Body of pancreas (tissue), 4 donors: ENCODE results near the gene POSTN. TPM values are rescaled to one million over a fixed set of nuclear protein-coding genes. Genes with fewer than 3 reads are reported as not detected.

Source experiments
- ATAC-seq: fragments of 150-250 bp; one replicate; pipeline ENCODE4 v1.9.1; 2016
- DNase-seq, 4 donors: peaks; one replicate each; pipeline ENCODE4 v3.0.0-alpha.2; 2019
- H3K27ac ChIP-seq, 4 donors: fragments of 200-600 bp; sonication (generic); 1 replicate in 3 of 4; 2 replicates in 1 of 4; pipeline versions ENCODE4 v1.5.1 to v1.6.1; 2016 to 2019; ENCODE audit warnings: mild to moderate bottlenecking in 1 of 4, mixed read lengths in 1 of 4, moderate library complexity in 1 of 4
- H3K27me3 ChIP-seq, 2 donors: fragments of 200-600 bp; sonication (generic); one replicate each; pipeline ENCODE4 v1.6.0; 2016; ENCODE audit warnings: mild to moderate bottlenecking in 1 of 2
- H3K36me3 ChIP-seq, 2 donors: fragments of 200-600 bp; sonication (generic); replicated peaks in 1 of 2; 2 replicates each; pipeline ENCODE4 v1.5.1; 2016; ENCODE audit warnings: low read depth in 2 of 2; ENCODE audit not compliant: insufficient read depth in 1 of 2
- H3K4me1 ChIP-seq: fragments of 200-600 bp; sonication (generic); one replicate; pipeline ENCODE4 v1.6.0; 2016
- H3K4me3 ChIP-seq, 2 donors: fragments of 200-600 bp; sonication (generic); 1 replicate in 1 of 2; 2 replicates in 1 of 2; pipeline ENCODE4 v1.5.1; 2016 to 2019
- H3K9me3 ChIP-seq, 3 donors: fragments of 200-600 bp; sonication (generic); 1 replicate in 2 of 3; 2 replicates in 1 of 3; pipeline ENCODE4 v1.5.1; 2016
- POLR2A ChIP-seq, 3 donors: fragments of 450-650 bp; IDR thresholded peaks; one replicate each; pipeline ENCODE4 v1.6.1; 2016; ENCODE audit warnings: antibody characterized with exemption in 3 of 3, mild to moderate bottlenecking in 2 of 3
- WGBS, 2 donors: methylation state at CpG; one replicate each; pipeline ENCODE4 v1.1.5; 2017; 5-methylcytosine and 5-hydroxymethylcytosine counted together
- intact Hi-C: fragments of 100-400 bp; cut with DNase I; formaldehyde crosslinking; loops from one replicate; pipeline ENCODE4 v1.15.1; 2023
- total RNA-seq, 2 donors: library from RNA; depleted of rRNA; stranded (reverse); fragments of >200 nt; gene quantifications; one replicate each; pipeline ENCODE4 v1.1.0, GENCODE V29; 2016
- TF ChIP-seq, protein P1 (sequence below), 7 experiments: fragments of 450-650 bp in 4 of 7; fragments of 200-600 bp in 3 of 7; sonication (generic) in 3 of 7; IDR thresholded peaks; one replicate each; pipeline ENCODE4 v1.5.1; 2016 to 2019; ENCODE audit warnings: antibody characterized with exemption in 7 of 7

The POSTN gene
- total RNA-seq, 2 donors from 2014 or later = 4.4 to 6.9 TPM

DNA sequence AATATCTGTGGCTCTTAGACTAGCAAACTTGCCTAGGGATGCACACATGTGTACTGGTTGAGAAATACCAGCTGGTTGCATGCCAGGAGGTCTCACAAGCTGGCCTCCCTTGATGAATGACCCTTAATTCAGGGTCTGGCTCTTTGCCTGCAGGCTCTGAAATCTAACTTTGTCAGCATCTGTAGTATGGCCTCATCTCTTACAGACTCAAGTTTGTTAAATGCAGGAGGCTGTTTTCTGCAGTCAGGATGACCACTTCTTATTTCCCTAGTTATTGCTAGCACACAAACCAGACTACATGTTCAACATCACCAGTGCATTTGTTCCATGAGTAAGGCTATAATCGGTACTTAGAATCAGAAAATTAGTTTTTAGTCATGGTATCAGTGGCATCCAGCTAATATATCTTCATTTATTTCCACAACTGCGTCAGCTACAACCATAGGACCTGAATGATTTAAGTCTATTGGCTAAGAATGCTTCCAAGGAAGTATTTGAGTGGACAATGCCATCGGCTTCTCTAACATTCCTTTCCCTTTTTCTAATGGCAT is 23.3 kb upstream of the POSTN start:
- no peaks in the 10 kb centered on the region for H3K9me3 ChIP-seq
- no peak for TF ChIP-seq POLR2A (IDR thresholded peaks at IDR 0.05)
- TF ChIP-seq, protein P1, sequence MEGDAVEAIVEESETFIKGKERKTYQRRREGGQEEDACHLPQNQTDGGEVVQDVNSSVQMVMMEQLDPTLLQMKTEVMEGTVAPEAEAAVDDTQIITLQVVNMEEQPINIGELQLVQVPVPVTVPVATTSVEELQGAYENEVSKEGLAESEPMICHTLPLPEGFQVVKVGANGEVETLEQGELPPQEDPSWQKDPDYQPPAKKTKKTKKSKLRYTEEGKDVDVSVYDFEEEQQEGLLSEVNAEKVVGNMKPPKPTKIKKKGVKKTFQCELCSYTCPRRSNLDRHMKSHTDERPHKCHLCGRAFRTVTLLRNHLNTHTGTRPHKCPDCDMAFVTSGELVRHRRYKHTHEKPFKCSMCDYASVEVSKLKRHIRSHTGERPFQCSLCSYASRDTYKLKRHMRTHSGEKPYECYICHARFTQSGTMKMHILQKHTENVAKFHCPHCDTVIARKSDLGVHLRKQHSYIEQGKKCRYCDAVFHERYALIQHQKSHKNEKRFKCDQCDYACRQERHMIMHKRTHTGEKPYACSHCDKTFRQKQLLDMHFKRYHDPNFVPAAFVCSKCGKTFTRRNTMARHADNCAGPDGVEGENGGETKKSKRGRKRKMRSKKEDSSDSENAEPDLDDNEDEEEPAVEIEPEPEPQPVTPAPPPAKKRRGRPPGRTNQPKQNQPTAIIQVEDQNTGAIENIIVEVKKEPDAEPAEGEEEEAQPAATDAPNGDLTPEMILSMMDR (IDR thresholded peaks at IDR 0.05) = no peak
- no peak overlapping the region for H3K27ac ChIP-seq
- H3K4me3 ChIP-seq = no peak overlapping the region
- WGBS, 2 donors = 52 to 58% methylated on average over 3 of the region's 3 CpGs
- intact Hi-C loops = no loop called here
- ATAC-seq (no peak), DNase-seq (peak; percentile 13 to 19 (median 18))
- peaks cover 4% of the 10 kb centered on the region for H3K4me1 ChIP-seq
- no peaks in the 10 kb centered on the region for H3K36me3 ChIP-seq
- H3K27me3 ChIP-seq = no peaks in the 10 kb centered on the region

DNA sequence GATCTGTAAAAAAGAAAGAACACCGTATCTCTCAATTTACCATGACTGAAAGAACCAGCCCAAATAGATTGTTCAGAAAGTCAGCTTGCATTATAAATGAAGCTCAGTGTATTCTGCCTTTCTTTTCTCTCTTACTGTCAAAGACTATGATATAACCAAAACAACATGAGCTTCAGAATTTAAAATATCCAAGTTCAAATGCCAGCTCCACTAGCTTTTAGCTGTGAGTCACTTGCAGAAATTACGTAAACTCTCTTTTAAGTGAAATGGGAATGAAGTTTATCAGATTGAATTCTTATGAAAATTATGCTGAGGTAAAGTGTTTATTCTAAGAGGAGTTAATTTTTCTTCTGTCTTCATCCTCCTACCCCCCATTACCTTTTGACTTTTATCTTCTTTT is 20.0 kb upstream of the POSTN start:
- no peaks in the 10 kb centered on the region for H3K27me3 ChIP-seq
- TF ChIP-seq POLR2A (IDR thresholded peaks at IDR 0.05) = no peak
- TF ChIP-seq, protein P1 (IDR thresholded peaks at IDR 0.05) = no peak
- no peaks in the 10 kb centered on the region for H3K9me3 ChIP-seq
- H3K4me3 ChIP-seq = no peak overlapping the region
- no peaks in the 10 kb centered on the region for H3K36me3 ChIP-seq
- intact Hi-C loops = no loop called here
- ATAC-seq = no peak
- WGBS, 2 donors = 67 to 71% methylated on average over 2 of the region's 2 CpGs
- H3K4me1 ChIP-seq = no peaks in the 10 kb centered on the region
- H3K27ac ChIP-seq = no peak overlapping the region
- DNase-seq = no peak

DNA sequence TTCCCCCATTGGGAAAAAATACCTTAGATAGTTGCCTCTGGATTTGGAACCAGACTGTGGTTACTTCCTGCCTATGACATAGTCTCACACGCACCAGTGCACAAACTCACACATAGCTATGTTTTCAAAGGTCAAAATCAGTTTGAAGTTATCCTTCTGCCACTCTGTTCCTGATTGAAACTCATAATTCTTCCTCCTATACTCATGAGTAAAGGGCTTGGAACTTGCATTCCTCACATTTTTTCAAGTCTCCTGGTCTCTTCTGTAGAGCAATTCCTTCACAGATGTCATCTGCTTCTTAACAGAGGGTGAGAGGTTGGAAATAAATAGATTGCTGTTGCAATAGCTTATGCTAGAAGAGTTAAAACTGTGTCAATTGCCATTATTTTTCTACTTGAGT is 18.6 kb upstream of the POSTN start:
- ATAC-seq (no peak), DNase-seq (no peak)
- H3K27ac ChIP-seq = no peak overlapping the region
- H3K9me3 ChIP-seq = no peaks in the 10 kb centered on the region
- H3K36me3 ChIP-seq = no peaks in the 10 kb centered on the region
- TF ChIP-seq, protein P1 (IDR thresholded peaks at IDR 0.05) = no peak
- TF ChIP-seq POLR2A (IDR thresholded peaks at IDR 0.05) = no peak
- H3K4me3 ChIP-seq = no peak overlapping the region
- whole genome bisulfite sequencing, 2 donors = 45 to 69% methylated on average over 1 of the region's 1 CpG
- H3K4me1 ChIP-seq = no peaks in the 10 kb centered on the region
- no peaks in the 10 kb centered on the region for H3K27me3 ChIP-seq
- intact Hi-C loops = no loop called here

DNA sequence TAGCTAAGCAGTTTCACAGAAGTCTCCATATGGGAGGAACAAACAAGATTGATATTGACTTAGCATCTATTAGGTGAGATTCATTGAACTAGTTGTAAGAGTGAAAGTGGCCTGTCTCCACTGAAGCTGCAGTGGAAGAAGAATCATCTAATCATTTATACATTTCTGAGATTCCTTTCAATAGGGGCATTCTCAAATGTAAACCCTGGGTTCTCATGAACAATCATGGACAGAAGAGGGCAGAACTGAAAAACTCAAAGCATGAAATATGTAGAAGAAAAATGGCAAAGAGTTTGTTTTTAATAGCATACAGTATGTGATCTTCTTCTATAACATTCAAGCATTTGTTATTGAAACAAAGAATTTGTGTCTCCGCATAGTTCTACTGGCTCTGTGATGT is 17.6 kb upstream of the POSTN start:
- no peak for DNase-seq
- no peak overlapping the region for H3K4me3 ChIP-seq
- no peaks in the 10 kb centered on the region for H3K4me1 ChIP-seq
- no peak overlapping the region for H3K27ac ChIP-seq
- WGBS, 2 donors = 91 to 98% methylated on average over 1 of the region's 1 CpG
- TF ChIP-seq POLR2A (IDR thresholded peaks at IDR 0.05) = no peak
- TF ChIP-seq, protein P1 (IDR thresholded peaks at IDR 0.05) = no peak
- H3K27me3 ChIP-seq = no peaks in the 10 kb centered on the region
- intact Hi-C loops = no loop called here
- ATAC-seq = no peak
- no peaks in the 10 kb centered on the region for H3K9me3 ChIP-seq
- no peaks in the 10 kb centered on the region for H3K36me3 ChIP-seq

DNA sequence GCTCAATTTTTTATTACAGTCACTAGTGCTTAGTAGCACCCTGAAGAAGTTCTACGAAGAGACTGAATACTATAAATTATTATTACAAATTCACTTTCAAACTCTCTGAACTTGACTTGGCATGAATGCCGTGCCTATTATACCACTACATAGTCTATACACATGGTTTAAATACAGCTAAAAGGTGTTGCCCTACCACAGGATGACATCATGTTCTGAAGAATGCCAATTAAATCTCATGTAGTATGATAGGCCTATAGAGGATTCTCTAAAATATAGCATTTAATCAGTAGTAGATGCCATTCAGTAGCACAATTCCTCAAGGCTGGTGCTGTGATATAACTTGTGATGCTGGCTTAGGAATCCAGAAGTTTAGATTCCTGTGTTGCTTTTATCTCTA is 16.7 kb upstream of the POSTN start:
- WGBS, 2 donors = 57 to 74% methylated on average over 2 of the region's 2 CpGs
- Histone ChIP-seq H3K9me3 (no peaks in the 10 kb centered on the region), H3K4me3 (no peak overlapping the region), H3K27ac (no peak overlapping the region), H3K27me3 (no peaks in the 10 kb centered on the region), H3K36me3 (no peaks in the 10 kb centered on the region), H3K4me1 (no peaks in the 10 kb centered on the region)
- DNase-seq (no peak), ATAC-seq (no peak)
- intact Hi-C loops = no loop called here
- TF ChIP-seq POLR2A (IDR thresholded peaks at IDR 0.05) = no peak
- TF ChIP-seq, protein P1 (IDR thresholded peaks at IDR 0.05) = no peak
